GM19239 (cell line): ENCODE results near the gene TMEM212.
"Not testable (repeated sequence)": the region's sequence is repeated elsewhere in the genome, so short reads cannot be mapped to it uniquely, and the experiment has no call there.

Experiments used
- DNase-seq: peaks from one replicate; pipeline ENCODE4 v3.0.0; 2011; ENCODE audit warnings: low spot score; ENCODE audit not compliant: insufficient read length
- FAIRE-seq: peaks from 2 replicates; lab custom pipeline; 2011; peaks lifted over from hg19 to GRCh38; lab: Jason Lieb, UNC

Gene TMEM212

DNA sequence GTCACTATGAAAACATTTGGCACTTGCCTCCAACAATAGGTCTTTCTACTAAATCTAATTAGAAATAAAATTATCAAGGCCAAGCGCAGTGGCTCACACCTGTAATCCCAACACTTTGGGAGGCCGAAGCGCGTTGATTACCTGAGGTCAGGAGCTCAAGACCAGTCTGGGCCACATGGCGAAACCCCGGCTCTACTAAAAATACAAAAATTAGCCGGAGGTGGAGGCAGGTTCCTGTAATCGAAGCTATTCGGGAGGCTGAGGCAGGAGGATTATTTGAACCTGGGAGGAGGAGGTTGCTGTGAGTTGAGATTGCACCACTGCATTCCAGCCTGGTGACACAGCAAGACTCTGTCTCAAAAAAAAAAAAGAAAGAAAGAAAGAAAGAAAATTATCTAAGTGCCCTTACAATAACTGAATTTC is 31.2 kb upstream of the TMEM212 start:
- FAIRE-seq (no peak), DNase-seq (no peak)

DNA sequence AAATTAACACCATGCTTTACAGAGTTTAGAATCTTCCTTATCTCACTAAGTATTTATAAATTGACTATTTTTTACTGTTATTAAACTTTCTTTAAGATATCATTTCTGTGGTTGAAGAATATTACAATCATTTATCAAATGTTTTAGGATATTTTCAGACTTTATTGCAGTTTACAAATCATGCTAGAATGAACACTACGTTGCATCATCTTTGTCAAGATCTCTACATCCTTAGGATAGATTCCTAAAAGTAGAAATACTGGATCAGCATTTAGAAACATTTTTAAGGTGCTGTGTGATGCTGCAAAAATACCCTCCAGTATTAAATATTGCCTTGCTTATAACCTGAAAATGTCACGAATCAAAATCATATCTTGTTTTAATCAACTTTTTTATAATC is 30.3 kb upstream of the TMEM212 start:
- FAIRE-seq, result no peak
- no peak for DNase-seq

DNA sequence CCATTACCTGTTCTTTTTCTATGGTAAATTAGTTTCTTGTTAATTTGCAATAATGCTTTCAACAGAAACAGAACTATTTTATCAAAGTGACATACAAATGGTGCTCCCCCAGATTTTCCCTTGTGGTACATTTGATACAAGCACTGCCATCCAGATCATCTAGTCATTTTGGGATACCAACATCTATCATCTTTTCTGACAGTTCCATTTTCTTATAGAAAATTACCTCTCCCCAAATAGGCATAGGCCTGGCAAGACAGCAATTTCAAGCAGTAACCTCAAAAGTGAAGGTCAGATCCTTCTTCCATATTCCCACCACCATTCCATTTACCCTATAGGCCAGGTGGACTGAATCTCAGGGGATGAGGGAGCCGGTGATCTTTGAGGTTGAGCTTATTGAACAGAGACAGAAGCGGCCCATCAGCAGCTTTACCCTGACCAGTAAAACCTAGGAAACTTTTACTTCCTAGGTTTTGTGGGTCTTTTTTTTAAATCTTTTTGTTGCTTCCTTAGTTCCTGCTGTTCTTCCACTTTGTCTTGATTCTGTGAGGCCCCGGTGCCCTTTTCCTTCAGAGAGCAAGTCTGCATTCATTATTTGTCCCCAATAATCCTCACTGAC is 29.8 kb upstream of the TMEM212 start:
- FAIRE-seq (peak; percentile 45), DNase-seq (no peak)

DNA sequence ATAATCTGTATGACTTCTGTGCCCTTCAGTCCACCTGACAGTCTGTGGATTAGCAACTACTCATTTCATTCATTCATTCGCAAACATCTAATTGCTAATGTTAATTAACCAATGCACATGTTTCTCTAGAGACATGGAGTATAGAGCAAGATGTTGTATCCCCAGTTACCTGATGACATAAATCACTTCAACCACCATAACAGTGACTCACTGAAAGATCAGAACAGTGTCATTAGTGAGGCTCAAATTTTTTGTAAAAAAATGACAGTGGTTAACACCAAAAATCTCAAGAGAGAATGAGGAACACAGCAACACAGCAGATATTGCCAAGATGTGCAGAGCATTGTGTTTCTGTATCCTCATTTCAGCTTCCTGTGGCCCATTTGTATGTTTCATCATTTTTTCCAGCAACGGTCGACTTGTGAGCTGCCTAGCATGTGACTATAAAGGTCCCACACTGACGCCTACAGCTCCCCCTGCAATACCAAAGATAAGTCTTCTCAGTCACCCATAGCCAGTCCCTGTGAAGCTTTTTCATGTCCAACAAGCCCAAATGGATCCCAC is 29.2 kb upstream of the TMEM212 start:
- no peak for FAIRE-seq
- no peak for DNase-seq

DNA sequence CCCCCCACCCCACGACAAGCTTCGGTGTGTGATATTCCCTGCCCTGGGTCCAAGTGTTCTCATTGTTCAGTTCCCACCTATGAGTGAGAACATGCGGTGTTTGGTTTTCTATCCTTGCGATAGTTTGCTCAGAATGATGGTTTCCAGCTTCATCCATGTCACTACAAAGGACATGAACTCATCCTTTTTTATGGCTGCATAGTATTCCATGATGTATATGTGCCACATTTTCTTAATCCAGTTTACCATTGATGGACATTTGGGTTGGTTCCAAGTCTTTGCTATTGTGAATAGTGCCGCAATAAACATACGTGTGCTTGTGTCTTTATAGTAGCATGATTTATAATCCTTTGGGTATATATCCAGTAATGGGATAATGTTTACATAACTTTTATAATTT is 28.5 kb upstream of the TMEM212 start:
- DNase-seq, FAIRE-seq: not testable (repeated sequence)

DNA sequence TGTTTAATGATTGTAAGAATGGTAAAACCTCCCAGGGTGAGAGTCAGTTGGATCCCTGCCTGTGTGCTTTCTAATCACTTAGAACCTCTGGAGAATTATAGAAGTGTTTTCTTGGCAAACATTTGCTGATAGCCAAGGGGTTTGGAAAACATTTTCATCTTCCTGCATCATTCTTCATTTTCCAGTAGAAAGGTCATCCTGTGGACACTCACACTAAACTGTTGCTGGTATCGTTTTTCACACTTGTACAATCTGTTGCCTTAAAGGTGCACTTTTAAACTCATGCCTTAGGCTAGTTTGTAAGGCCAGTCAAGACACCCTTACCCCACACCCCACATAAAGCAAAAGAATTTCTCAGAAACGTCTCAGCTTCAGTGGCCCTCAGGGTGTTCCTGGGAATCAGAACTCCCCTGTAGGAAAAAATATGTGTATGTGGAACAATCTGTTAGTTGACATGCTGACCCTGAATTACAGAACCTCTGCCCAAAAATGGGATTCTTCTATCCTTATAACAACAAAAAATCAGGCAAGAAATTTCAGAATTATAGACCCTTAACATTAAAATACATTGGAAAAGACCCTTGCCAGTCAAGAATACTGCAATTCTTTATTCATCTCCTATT is 27.1 kb upstream of the TMEM212 start:
- FAIRE-seq (no peak), DNase-seq (no peak)

DNA sequence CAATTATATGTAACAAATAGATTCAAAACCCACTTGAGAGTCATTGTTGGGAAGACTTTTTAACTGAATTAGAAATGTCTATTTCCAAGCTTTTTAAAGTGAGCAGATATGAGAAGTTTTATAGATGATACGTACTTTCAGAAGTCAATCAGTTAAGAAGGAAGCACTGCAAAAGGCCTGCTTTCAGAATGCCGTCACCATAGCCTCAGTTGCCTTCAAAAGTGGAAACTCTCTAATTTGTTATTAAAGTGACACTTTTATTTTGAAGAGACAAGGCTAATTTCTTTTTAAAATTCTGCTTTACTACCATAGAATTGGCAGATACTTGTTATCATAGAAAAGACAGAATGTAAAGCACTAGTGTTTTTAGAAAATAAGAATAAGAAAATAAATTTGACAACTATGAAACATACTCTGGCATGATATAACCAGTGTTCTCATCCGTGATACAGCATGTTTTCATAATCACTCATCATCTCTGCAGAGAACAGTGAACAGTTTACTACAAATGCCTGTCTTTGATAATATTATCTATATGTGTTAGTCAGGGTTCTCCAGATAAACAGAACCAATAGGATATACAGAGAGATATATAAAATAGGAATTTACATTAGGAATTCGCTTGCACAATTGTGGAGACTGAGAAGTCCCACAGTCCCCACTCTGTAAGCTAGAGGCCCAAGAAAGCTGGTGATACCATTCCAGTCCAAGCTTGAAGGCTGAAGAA is 25.9 kb upstream of the TMEM212 start:
- FAIRE-seq, result peak; percentile 64
- DNase-seq, result no peak

DNA sequence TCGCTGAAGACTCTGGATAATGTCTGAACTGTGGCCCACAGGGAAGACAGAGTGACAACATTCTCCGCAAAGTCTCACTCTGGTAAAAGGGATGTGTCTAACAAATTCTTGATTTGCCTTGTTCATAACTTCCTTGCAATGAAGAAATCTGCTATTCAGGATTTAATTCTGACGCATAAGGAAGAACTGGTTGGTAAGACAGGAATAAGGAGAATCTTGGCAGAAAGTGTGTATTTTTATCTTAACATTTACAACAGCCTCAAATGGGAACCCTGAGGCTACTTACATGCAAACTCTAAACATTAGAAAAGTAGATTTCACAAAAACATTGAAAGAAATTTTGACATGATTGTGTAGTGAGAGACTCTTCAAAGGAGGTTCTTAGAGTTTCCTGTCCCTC is 22.1 kb upstream of the TMEM212 start:
- FAIRE-seq (no peak), DNase-seq (no peak)

DNA sequence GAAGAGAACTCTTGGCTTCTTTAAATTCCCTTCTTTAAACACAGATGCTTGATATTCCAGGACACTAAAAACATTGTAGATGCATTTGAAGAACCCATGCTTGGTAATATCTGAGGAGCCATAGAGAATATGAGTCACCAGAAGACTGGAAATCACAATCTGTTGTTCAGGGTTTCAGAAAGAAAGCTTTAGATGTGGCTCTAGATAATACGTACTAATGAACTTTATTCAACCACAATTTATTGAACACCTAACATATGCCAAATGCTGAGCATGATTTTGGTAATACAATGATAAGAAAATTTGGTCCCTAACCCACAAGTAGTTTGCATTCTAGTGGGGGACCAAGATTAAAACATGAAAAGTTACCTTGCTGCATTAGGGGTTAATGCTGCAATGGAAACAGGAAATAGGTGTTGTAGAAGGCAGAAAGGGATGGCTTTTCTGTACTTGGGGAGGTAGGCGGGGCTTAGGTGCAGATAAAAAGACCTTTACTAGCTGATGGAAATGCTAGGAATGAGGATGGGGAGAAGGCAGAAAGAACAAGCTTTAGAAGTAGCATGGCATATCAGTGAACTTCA is 21.3 kb upstream of the TMEM212 start:
- DNase-seq (no peak), FAIRE-seq (peak; percentile 61)

DNA sequence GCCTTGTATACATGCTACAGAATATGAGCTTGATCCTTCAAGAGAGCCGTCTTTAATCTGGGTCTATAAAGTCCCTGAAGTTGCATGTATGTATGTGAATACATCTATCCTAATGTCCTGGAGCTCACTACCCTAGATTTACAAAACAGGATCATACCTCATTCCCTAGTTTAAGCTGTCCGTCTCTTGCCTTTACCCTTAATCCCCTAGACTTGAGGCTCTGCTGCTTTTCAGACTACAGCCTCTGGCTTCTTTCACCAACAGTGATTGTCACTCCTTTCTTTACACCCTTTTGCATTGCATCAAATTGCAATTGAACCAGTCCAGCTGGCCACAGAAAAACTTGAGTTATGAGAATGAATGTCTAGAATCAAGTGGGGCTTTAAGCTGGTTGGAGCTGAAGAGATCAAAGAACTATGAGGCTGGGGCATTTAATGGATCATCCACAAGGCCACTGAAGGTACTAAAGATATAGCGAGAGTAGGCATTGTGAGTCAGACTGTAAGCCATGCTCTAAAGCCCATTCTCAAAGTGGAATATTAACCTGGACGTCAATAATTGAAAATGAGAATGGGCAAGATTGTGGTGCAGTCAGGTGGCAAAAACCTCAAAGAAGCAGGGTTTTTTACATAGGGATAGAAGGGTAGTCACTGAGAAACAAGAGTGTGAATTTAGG is 20.6 kb upstream of the TMEM212 start:
- DNase-seq (no peak), FAIRE-seq (peak; percentile 91)

DNA sequence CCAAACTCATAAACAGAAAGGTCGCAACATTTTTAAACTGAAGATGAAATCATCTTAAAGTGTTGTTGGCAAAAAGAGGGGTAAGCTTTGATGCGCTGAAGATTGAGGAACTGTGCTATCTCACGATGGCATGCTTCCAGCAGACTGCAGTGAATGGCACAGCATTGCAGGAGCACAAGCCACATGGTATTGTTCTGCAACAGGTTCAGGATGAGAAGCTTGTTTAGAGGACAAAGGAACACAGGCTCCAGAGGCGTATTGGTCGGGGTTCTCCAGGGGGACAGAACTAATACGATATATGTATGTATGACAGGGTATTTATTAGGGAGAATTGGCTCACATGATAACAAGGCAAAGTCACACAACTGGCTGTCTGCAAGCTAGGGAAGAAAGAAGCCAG is 19.0 kb upstream of the TMEM212 start:
- FAIRE-seq, result no peak
- DNase-seq, result no peak

DNA sequence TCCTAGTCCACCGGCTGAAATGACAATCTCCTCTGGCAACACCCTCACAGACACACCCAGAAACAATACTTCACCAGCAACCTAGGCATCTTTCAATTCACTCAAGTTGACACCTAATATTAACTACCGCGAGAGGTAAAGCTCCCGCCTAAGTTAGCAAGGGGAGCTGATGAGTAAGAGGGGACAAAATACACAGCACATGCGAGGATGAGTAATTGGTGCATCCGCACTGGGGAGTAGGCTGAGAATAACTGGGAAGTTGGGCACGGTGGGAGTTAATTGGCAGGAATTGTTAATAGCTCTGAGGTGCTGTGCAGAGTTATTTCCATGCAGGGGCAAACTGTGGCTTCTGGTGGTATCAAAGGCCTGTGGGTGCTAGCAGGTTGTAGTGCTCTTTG is 18.3 kb upstream of the TMEM212 start:
- FAIRE-seq, result no peak
- no peak for DNase-seq

DNA sequence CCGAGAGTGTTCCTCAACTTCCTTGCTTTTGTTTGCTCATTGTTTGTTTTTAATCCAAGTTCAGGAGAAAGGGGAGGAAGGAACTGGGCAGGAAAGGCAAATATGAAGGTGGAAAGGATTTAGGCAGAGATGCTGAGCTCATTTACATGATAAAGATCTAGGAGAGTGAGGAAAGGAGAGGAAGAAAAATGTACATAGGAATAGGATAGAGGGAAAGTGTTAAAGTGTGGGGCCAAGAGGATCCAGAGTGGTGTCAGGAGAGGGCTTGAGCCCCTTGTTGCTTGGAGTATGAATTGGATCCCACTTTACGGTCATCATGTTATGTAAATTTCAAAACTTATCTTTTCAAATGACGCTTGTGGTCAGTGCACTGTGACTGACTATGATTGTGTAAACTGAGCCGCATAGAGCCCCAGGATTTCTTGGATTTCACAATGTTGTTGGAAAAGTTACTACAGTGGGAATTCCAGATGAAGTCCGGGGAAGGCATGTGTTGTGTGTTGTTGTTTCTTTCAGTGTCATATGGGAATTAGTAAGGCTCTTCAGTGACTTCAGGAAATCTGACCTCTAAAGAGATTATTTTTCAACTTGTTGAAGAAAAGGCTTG is 17.8 kb upstream of the TMEM212 start:
- DNase-seq, result no peak
- no peak for FAIRE-seq

DNA sequence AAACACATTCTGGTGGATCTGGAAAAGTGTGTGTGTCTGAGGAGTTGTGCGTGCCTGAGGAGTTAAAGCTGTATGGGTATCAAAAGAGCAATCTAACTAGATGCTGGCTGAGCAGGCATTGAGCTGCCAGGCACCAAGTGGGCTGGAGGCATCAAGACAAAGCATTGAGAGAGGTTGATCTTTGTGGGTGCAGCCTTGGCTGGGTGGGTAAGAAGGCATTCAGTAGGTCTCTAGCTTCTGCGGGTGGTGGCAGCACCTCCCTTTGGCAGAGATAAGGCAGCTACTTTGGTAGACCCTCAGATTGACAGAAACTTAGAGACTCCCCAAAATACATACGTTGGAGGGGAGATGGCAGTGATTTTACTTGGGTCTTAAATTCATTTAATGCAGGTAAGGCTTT is 15.8 kb upstream of the TMEM212 start:
- FAIRE-seq (no peak), DNase-seq (no peak)

DNA sequence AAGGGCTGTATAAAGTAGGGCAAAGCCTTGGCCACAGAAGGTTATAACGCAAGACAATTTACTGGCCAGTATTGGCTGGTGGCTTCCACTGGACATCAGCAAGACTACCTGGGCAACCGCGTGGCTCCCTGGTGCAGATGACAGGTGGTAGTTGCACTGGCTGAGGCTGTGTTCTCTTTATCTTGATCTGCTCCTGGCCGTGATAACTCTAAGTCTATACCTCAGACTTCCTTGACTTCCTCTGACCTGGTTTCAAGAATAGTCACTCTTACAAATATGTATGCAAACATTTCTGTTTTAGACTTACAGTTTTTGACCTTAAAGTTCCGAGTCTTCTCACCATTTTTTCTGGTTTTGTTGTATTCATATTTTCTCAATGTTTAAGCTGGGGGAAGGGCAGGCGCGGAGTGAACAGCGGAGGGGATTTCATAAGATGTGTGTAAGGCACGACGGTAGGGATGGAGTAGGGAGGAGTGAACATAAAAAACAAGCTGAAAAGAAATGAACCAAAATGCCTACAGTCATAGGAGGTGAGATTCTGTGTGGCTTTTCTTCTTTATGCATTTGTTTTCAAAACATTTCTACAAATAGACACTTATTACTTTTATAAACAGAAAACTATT is 15.2 kb upstream of the TMEM212 start:
- no peak for FAIRE-seq
- no peak for DNase-seq

DNA sequence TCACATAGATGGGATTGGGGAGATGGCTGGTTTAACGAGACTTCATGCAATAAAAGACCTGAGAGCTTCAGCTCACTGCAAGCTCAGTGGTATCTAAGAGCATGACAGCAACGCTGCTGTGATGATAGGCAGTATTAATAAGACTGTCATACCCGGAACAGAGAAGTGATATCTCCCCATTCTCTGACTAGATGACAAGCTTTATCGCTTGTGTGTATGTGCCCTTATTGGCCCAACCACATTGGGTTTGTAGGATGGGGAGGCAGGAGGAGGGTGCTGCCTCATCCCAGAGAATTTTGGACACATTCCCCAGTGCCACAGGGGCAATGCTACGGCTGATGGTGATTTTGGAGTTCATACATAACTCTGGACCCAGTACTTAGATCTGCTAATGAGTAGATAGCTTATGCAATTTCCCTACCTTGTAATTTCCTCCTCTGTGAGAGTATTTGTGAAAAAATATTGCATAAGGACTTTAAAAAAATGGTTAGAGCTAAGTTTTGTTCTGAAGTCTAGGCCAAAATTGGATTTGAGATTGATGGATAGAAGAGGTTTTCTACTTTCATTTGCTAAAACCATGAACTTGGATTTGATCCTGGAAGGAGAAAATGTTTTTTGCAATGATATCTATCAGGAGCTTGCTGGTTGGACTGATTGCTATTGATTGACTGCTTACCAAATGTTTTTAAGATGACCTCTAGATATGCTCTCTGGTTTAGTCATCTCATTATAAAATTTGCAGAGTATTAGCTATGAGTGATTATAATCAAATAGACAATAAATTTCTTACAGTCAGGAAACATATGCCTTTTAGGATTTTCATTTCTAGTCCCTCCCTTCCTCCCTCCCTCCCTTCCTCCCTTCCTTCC is 14.0 kb upstream of the TMEM212 start:
- DNase-seq (no peak), FAIRE-seq (no peak)

DNA sequence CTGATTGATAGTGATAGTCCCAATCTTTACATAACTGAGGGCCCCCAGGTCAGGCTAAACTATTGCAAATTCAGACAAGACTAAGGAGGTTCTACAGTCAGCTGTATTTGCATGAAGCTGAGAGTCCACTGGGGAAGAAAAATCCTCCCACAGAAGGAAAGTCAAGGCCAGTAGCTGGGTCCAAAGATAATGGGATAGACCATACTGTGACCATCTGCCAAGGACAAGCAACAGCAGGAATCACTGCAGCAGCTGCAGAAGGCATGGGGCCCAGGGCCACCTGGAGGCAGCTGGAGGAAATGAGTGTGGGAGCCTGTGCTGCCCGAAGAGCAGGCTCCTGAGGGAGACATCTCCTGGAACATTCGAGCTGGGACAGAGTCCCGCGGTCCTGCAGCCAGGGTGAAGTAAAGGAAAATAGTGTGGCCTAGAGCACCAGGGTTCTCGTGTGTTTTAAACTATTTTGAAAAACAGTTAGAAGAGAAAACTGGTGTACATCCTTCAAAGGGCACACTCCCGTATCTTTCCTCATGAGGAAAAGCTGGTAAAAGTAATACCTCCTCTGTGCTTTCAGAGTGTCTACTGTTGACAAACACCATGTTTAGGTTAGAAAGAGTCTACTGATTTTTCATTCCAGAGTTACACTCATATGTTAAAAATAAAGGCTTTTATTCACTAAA is 13.2 kb upstream of the TMEM212 start:
- DNase-seq, result no peak
- FAIRE-seq, result peak; percentile 75

DNA sequence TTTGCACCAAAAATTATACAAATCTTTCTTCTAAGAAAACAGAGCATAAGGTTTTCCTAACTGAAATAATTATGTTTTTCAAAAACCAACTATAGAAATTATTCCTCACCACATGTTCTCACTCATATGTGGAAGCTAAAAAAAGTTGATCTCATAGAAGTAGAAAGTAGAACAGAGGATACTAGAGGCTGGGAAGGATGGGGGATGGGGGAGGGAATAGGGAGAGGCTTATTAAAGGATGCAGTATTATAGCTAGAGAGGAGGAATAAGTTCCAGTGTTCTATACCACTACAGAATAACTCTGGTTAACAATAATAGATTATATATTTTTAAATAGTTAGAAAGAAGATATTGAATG is 12.7 kb upstream of the TMEM212 start:
- no peak for FAIRE-seq
- no peak for DNase-seq
